ENCODE data around the gene CMPK1. TPM values are rescaled to one million over a fixed set of nuclear protein-coding genes. Genes with fewer than 3 reads are reported as not detected.

CMPK1 gene
- polyA plus RNA-seq, 1 donor = 150 TPM

DNA sequence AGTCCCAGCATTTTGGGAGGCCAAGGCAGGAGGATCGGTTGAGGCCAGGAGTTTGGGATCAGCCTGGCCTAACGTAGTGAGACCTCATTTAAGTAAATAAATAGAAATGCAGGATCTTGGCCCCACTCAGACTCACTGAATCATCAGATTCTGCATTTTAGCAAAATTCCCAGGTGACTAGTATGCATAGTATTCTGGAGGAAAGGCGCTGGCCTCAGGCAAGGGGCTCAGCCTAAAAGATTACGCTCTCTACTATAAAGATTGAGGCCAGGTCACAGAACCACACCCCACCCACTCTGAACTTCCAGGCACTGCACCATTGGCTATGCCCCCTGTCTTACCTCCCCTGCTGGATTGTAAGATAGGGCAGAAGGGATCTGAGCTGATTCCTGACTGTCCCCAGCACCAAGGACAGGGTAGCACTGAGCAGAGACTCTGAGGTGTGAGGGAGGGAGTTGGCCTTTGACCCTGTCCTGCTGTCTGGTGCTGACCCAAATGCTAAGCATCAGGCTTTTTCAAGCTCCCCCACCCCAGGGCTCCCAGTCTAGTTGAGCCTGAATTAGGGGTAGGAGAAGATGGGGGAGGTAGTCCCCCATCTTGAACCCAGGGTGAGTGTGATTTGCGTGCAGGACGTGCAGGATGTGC, 85.2 kb downstream of the CMPK1 start:
- H3K4me3 ChIP-seq (ENCODE audit: low read length) = no peak overlapping the region
- H3K9me3 ChIP-seq (ENCODE audit: control insufficient read depth, low read depth, low read length) = no peaks in the 10 kb centered on the region
- no peak for DNase-seq
- no peaks in the 10 kb centered on the region for H3K36me3 ChIP-seq (ENCODE audit: control insufficient read depth, insufficient read depth, low read length)
- H3K27ac ChIP-seq (ENCODE audit: low read length) = no peak overlapping the region
- no CpG with 5 or more reads among the region's 6 CpGs for WGBS (ENCODE audit: insufficient coverage, low lambda C conversion rate)
- H3K27me3 ChIP-seq (ENCODE audit: control insufficient read depth, insufficient read depth, low read length) = peaks cover 56% of the 10 kb centered on the region
- no peaks in the 10 kb centered on the region for H3K4me1 ChIP-seq (ENCODE audit: control insufficient read depth, insufficient read depth, low read length)

DNA sequence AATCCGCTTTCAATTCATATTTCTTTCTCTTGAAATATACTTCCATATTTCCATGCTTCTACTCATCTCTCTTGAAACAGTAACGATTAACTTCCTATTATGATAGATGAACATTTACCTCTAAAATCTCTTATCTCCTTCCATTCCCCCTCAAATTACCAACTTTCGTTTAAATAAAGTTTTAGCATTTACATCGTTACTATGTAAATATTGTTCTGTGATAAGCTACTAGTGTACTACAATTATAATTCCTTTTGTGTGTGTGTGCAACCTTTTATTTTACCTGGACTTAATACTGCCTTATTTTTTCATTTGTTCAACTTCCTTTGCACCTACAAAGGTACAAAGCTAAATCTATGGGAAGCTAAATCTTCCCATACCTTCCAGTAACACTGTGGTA, 87.0 kb downstream of the CMPK1 start:
- Histone ChIP-seq H3K4me3 (ENCODE audit: low read length) (no peak overlapping the region), H3K36me3 (ENCODE audit: control insufficient read depth, insufficient read depth, low read length) (no peaks in the 10 kb centered on the region), H3K27me3 (ENCODE audit: control insufficient read depth, insufficient read depth, low read length) (peaks cover 41% of the 10 kb centered on the region), H3K27ac (ENCODE audit: low read length) (no peak overlapping the region), H3K9me3 (ENCODE audit: control insufficient read depth, low read depth, low read length) (no peaks in the 10 kb centered on the region), H3K4me1 (ENCODE audit: control insufficient read depth, insufficient read depth, low read length) (no peaks in the 10 kb centered on the region)
- DNase-seq = no peak
- WGBS (ENCODE audit: insufficient coverage, low lambda C conversion rate) = 100% methylated on average over 2 of the region's 4 CpGs

DNA sequence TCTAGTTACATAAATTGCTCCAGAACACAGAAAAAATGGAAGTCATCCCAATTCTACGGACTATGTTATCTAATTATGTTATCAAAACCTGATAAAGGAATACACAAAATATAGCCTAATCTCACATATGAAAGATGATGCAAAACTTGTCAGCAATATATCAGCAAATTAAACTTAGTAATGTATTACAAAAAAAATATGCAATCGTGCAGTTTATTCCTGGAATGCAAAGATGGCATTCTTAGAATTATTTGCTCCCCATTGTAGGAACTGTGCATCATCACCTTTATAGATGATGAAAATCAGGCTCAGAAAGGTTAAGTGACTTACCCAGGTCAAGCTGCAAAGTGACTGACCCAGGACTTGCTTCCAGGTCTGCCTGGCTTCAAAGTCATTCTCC, 90.3 kb downstream of the CMPK1 start:
- Histone ChIP-seq H3K27me3 (ENCODE audit: control insufficient read depth, insufficient read depth, low read length) (peaks cover 15% of the 10 kb centered on the region), H3K4me3 (ENCODE audit: low read length) (no peak overlapping the region), H3K27ac (ENCODE audit: low read length) (no peak overlapping the region), H3K36me3 (ENCODE audit: control insufficient read depth, insufficient read depth, low read length) (no peaks in the 10 kb centered on the region), H3K9me3 (ENCODE audit: control insufficient read depth, low read depth, low read length) (no peaks in the 10 kb centered on the region), H3K4me1 (ENCODE audit: control insufficient read depth, insufficient read depth, low read length) (no peaks in the 10 kb centered on the region)
- no peak for DNase-seq
- no CpG with 5 or more reads among the region's 2 CpGs for WGBS (ENCODE audit: insufficient coverage, low lambda C conversion rate)

DNA sequence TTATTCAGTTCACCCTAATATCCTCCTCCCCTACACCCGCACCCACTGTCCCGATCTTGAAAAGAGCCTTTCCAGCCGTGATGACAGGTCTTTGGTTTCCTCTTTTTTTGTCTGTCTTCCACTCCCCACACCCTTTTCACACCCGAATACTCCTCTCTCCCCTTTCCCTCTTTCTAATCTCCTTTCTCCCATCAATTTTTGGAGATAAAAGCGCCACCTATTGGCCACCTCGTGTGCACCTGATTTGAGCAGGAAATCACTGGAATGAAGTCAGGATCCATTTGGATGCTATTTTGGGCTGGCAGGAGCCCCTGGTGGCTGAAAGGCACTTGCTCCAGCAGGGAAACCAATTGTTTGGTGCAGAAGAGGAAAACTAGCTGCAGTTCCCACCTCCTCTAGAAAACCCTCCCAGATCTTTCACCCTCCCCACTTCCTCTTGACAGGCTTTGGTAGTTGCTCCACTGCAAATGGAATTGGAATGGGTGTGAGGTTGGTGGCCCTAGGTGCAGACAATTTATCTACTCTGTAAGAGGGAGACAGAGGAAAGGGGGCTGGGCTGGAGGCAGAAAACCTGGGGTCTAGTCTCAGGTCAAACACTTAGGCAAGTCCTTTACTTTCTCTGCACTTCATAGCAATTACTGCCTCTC, 90.9 kb downstream of the CMPK1 start:
- 0% methylated on average over 3 of the region's 6 CpGs for WGBS (ENCODE audit: insufficient coverage, low lambda C conversion rate)
- H3K4me3 ChIP-seq (ENCODE audit: low read length) = no peak overlapping the region
- H3K9me3 ChIP-seq (ENCODE audit: control insufficient read depth, low read depth, low read length) = no peaks in the 10 kb centered on the region
- H3K27me3 ChIP-seq (ENCODE audit: control insufficient read depth, insufficient read depth, low read length) = peaks cover 10% of the 10 kb centered on the region
- no peaks in the 10 kb centered on the region for H3K4me1 ChIP-seq (ENCODE audit: control insufficient read depth, insufficient read depth, low read length)
- no peak for DNase-seq
- H3K36me3 ChIP-seq (ENCODE audit: control insufficient read depth, insufficient read depth, low read length) = no peaks in the 10 kb centered on the region
- no peak overlapping the region for H3K27ac ChIP-seq (ENCODE audit: low read length)

Other genes with a start within 250 kb of the CMPK1 start
- gene CYP4A22, start 196.3 kb upstream of the CMPK1 start, polyA plus RNA-seq = 0.03 TPM
- gene PDZK1IP1, start 143.8 kb upstream of the CMPK1 start, polyA plus RNA-seq = 14.6 TPM
- 2.2 TPM for gene TAL1, start 101.6 kb upstream of the CMPK1 start, polyA plus RNA-seq
- gene STIL, start 19.6 kb upstream of the CMPK1 start, polyA plus RNA-seq = 4.7 TPM
- 0.09 TPM for gene FOXE3, start 82.5 kb downstream of the CMPK1 start, polyA plus RNA-seq
- gene FOXD2, start 104.3 kb downstream of the CMPK1 start, polyA plus RNA-seq = 1.6 TPM

Data from large intestine (tissue), 3 donors.